GM12801 (cell line): ENCODE results near the gene PLEKHH2.

Source experiments
- CTCF ChIP-seq: IDR thresholded peaks from one replicate; pipeline ENCODE4 v1.5.1; 2011; ENCODE audit warnings: control low read depth; ENCODE audit not compliant: insufficient read length; ENCODE audit errors: extremely low read depth

PLEKHH2 gene

DNA sequence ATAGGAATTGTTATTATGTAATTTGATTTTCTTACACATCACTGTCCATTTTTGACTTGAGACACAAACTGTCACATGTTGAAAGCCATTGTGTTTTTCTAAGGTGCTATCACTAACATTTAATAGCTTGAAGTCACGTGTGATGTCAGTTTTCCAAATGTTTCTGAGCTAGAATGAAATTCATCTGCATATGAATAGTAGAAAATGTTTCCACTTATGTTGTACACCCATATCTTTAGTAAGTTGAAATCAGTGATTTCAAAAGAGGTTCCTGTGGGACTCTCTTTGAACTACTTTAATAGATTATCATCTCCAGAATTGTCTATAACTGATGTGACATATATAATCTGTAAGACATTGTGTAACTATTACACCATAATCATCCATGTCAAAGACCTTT lies 173.8 kb downstream of the PLEKHH2 start:
- TF ChIP-seq CTCF, result no peak

DNA sequence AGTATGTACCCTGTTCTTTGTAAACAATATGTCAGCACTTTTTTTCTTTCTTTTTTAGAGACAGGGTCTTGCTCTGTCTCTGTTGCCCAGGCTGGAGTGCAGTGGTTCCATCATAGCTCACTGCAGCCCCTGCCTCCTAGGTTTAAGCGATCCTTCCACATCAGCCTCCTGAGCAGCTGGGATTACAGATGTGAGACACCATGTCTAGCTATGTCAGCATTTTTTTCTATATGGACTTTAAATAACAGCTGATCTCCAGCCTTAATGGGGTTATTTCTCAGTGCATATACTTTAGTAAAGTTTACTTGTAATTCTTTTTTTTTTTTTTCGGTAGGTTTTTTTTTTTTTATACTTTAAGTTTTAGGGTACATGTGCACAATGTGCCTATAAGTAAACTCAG lies 174.9 kb downstream of the PLEKHH2 start:
- no peak for TF ChIP-seq CTCF

DNA sequence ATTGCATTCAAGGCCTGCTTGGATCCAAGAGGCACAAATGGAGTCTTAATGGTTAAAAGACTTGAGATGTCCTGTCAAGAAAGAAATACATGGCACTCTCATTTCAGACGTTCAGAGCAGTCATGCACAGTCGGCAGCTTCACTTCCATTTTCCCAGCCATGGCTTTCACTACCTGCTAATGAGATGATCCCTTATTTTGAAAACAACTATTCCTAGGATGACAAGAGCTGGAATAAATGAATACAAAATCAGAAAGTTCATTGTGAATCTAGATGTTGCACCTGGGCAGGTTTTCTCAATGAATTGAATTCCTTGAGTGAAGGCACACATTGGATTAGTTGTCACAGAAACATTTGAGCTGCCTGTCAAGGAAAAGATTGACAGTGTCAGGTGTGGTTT lies 175.9 kb downstream of the PLEKHH2 start:
- TF ChIP-seq CTCF, result no peak

- TF ChIP-seq CTCF, result no peak
Observed at GRCh38 chr2:43814711-43815110, 177.7 kb downstream of the PLEKHH2 start.
